RKO (cell line): ENCODE measurements around the gene ALDH1A3.

Experiments used
- DNase-seq: peaks from one replicate; pipeline ENCODE4 v3.0.0-alpha.2; 2016; ENCODE audit warnings: low spot score

Gene ALDH1A3

DNA sequence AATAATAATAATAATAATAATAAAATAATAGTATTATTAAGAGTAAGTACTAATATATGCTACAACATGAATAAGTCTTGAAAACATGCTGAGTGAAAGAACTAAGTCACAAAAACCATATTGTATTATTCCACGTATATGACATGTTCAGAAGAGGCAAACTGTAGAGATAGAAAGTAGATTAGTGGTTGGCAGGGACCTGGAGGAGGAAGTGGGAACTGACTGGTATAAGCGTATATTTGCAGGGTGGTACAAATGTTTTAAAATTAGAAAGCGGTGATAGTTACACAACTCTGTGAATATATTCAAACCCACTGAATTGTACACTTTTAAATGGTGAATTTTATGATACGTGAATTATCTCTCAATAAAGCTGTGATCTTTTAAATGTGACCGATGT lies 72.3 kb downstream of the ALDH1A3 start:
- no peak for DNase-seq

DNA sequence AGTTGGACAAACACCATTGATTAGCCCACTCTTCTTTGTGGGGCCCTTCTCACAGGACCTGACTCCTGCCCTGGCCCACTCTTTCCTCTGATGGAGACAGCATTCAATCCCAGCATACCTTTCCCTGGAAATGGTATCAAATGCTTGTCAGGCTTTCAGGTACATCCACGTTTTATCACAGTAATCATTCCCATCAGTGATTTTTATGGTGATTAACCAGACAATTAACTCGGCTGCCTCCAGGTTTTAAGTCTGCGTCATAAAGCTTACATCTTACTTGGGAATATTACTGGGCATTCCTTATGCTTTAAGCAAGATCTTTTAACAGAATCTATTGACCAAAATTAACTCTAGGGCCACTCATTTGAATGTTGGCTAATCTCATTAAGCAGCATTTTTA lies 72.9 kb downstream of the ALDH1A3 start:
- no peak for DNase-seq

GRCh38 chr15:100958326-100959065 lies 78.9 kb downstream of the ALDH1A3 start:
- no peak for DNase-seq

DNA sequence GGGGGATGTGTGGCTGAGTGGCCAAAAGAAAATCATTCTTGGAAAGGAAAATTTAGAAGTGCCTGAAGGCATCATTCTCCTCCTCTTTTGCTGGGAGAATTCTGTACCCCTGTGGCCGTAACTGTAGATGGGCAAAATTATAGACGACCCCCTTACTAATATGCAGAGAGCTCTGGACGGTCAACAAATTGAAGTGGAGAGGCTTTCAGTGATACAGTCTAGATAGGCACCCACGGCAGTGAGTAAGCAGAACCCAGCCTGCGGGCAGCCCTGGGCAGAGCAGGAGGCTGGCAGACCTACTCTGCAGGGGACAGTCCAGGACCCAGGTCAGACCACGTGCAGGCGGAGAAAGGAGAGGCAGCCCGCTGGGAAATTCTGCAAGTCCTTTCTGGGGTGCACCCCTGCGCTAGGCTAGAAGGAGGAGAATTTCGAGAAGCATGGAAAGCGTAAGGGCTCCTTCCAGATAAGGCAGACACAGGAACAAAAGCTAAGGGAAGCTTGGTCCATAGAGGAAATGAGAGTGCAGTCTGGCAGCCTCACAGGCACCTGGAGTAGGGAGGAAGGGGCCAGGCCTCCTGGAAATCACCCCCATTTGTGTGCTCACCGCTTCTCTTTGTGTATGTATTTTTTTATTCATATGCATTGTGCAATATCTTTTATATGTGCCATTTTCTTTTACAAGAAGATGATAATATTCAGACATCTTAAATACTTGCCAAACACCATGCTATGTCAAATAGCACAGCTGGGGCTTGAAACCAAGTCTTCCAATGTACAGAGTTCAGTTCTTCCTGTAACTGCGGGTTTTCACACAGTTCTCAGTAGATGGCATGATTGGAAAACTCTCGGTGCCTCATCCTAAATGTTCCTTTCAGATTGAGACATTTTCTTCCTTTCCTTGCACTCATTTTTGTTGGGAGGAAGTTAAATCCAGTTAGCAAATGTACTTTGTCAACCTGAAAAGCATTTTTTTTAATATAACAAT lies 79.7 kb downstream of the ALDH1A3 start:
- no peak for DNase-seq
